MCF 10A (cell line): Measurements from ENCODE around the gene ARL4A. TPM values are rescaled to one million over a fixed set of nuclear protein-coding genes. Genes with fewer than 3 reads are reported as not detected.
A peak's percentile ranks its signal among the peaks of the same experiment; 100 is the strongest.

ENCODE experiments used
- BruUV-seq: library from RNA; stranded (reverse); fragments of 400-500 nt; replicated peaks from 2 replicates; lab custom pipeline; 2021; lab: Mats Ljungman, UMichigan
- CTCF ChIA-PET: fragments of 300-600 bp; sonication (Branson Sonifier 250); formaldehyde crosslinking; extraction: SDS; loops from one replicate; lab custom pipeline; 2021; ENCODE audit warnings: antibody characterized with exemption, inconsistent platforms; lab: Yijun Ruan, JAX
- POLR2A ChIA-PET: fragments of 300-600, 350-650 bp; sonication (Branson Sonifier 250); formaldehyde crosslinking; extraction: SDS; loops from one replicate; lab custom pipeline; 2020; ENCODE audit warnings: antibody characterized with exemption, inconsistent platforms; lab: Yijun Ruan, JAX
- DNase-seq: peaks from one replicate; pipeline ENCODE4 v3.0.0-alpha.2; 2018; ENCODE audit not compliant: unreplicated experiment
- H3K27ac Mint-ChIP-seq: one replicate; pipeline ENCODE4 v1.8.0; 2022; ENCODE audit warnings: mild to moderate bottlenecking, low read depth, mixed read lengths; ENCODE audit not compliant: unreplicated experiment
- H3K27me3 Mint-ChIP-seq: one replicate; pipeline ENCODE4 v1.8.0; 2022; ENCODE audit warnings: mixed read lengths; ENCODE audit not compliant: insufficient read depth, unreplicated experiment
- H3K36me3 Mint-ChIP-seq: one replicate; pipeline ENCODE4 v1.8.0; 2022; ENCODE audit warnings: mild to moderate bottlenecking, moderate library complexity, mixed read lengths; ENCODE audit not compliant: insufficient read depth, unreplicated experiment
- H3K4me1 Mint-ChIP-seq: one replicate; pipeline ENCODE4 v1.8.0; 2022; ENCODE audit warnings: mixed read lengths; ENCODE audit not compliant: insufficient read depth, unreplicated experiment
- H3K4me3 Mint-ChIP-seq: one replicate; pipeline ENCODE4 v1.8.0; 2022; ENCODE audit warnings: mild to moderate bottlenecking, moderate library complexity, mixed read lengths; ENCODE audit not compliant: unreplicated experiment
- H3K9me3 Mint-ChIP-seq: one replicate; pipeline ENCODE4 v1.8.0; 2022; ENCODE audit warnings: mixed read lengths; ENCODE audit not compliant: unreplicated experiment
- CTCF ChIP-seq: fragments of 200-600 bp; IDR thresholded peaks from one replicate; pipeline ENCODE4 v1.8.0; 2022; ENCODE audit warnings: antibody characterized with exemption, mild to moderate bottlenecking; ENCODE audit not compliant: unreplicated experiment
- intact Hi-C: fragments of 100-400 bp; cut with micrococcal nuclease; formaldehyde crosslinking; loops from 2 replicates; pipeline ENCODE4 v1.14.1; 2022
- total RNA-seq: library from RNA; stranded (reverse); gene quantifications from 2 replicates; pipeline ENCODE4 v1.2.3, GENCODE V29; 2022

ARL4A gene
- total RNA-seq, 1 experiment from 2014 or later, result 42.6 TPM

GRCh38 chr7:12716134-12716681 is 28.8 kb downstream of the ARL4A start:
- no peaks in the 10 kb centered on the region for H3K9me3 Mint-ChIP-seq
- peak overlapping the region; percentile 92 for H3K27ac Mint-ChIP-seq
- BruUV-seq, result TSS peak; percentile 94
- POLR2A ChIA-PET, result interaction anchor here (0.6 to 10.7 kb wide), 24 partner anchors 10 to 414 kb away, joined by 3 to 159 read pairs (median 4); partner anchors contain the start of gene ARL4A
- H3K36me3 Mint-ChIP-seq, result no peaks in the 10 kb centered on the region
- CTCF ChIA-PET, result interaction anchor here (0.6 to 1.7 kb wide), 12 partner anchors 10 to 480 kb away, joined by 3 to 6 read pairs (median 4); no protein-coding TSS in a partner anchor
- peak overlapping the region; percentile 76 for H3K4me3 Mint-ChIP-seq
- peaks cover 53% of the 10 kb centered on the region for H3K4me1 Mint-ChIP-seq
- H3K27me3 Mint-ChIP-seq, result no peaks in the 10 kb centered on the region
- intact Hi-C loops, result loop anchor here (10.0 kb wide), 2 partner anchors 209 to 399 kb away; no protein-coding TSS in a partner anchor
- no peak for TF ChIP-seq CTCF
- DNase-seq, result no peak

- DNase-seq, result no peak
- Mint-ChIP-seq H3K27me3 (no peaks in the 10 kb centered on the region), H3K27ac (peak overlapping the region; percentile 92), H3K4me1 (peaks cover 53% of the 10 kb centered on the region), H3K4me3 (no peak overlapping the region), H3K36me3 (no peaks in the 10 kb centered on the region), H3K9me3 (peaks cover 2% of the 10 kb centered on the region)
- TF ChIP-seq CTCF, result no peak
- ChIA-PET CTCF (interaction anchor here (0.6 to 1.7 kb wide), 7 partner anchors 10 to 395 kb away, joined by 3 to 6 read pairs (median 5); no protein-coding TSS in a partner anchor), POLR2A (interaction anchor here (0.6 to 10.7 kb wide), 12 partner anchors 10 to 333 kb away, joined by 3 to 159 read pairs (median 4); partner anchors contain the start of gene ARL4A)
- intact Hi-C loops, result loop anchor here (10.0 kb wide), 2 partner anchors 208 to 398 kb away; no protein-coding TSS in a partner anchor
- no TSS peak for BruUV-seq
Observed at GRCh38 chr7:12716722-12717121, 29.3 kb downstream of the ARL4A start.

GRCh38 chr7:12719141-12719919 is 31.9 kb downstream of the ARL4A start:
- POLR2A ChIA-PET, result interaction anchor here (0.7 to 10.7 kb wide), 20 partner anchors 9 to 396 kb away, joined by 3 to 159 read pairs (median 4); partner anchors contain the start of gene ARL4A

More at GRCh38 chr7:12719141-12719919, 31.9 kb downstream of the ARL4A start:
- Mint-ChIP-seq H3K36me3 (no peaks in the 10 kb centered on the region), H3K4me1 (peaks cover 46% of the 10 kb centered on the region), H3K9me3 (peaks cover 7% of the 10 kb centered on the region), H3K27ac (peak overlapping the region; percentile 92), H3K27me3 (no peaks in the 10 kb centered on the region), H3K4me3 (peak overlapping the region; percentile 37)
- no peak for TF ChIP-seq CTCF
- peak; percentile 85 for DNase-seq
- BruUV-seq, result no TSS peak
- intact Hi-C loops, result loop anchor here (10.0 kb wide), 2 partner anchors 205 to 395 kb away; no protein-coding TSS in a partner anchor
- CTCF ChIA-PET, result interaction anchor here (0.7 to 2.1 kb wide), 4 partner anchors 11 to 533 kb away, joined by 4 to 6 read pairs (median 4); no protein-coding TSS in a partner anchor
